GM18502 (cell line): Measurements from ENCODE around the gene LZTS2.
"Not testable (repeated sequence)": the region's sequence is repeated elsewhere in the genome, so short reads cannot be mapped to it uniquely, and the experiment has no call there.

Experiments
- ATAC-seq: cut with Tn5 transposase; IDR thresholded peaks from one replicate; pipeline ENCODE4 v1.9.1; 2021; ENCODE audit warnings: mild to moderate bottlenecking; ENCODE audit not compliant: unreplicated experiment, poor library complexity

The LZTS2 gene

DNA sequence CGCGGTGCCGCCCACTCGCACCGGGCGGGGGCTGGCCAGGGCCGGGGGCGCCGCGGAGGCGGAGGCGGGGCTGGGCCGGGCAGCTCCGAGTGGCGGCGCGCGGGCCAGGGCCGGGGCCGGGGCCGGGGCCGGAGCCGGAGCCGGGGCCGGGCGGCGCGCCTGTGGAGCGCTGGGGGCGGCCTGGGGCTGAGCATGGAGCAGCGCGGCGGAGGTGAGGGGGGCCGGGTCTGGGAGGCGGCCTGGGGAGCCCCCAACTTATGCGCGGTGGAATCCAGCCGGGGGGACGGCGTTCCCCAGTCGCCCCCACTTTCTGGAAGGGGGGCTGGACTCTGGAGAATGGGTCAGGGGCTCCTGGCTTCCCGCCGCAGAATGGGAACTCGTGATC is at the start of gene LZTS2:
Gene LZTS2 (plus strand): TSS at position 67 of the 385 bp plus-strand sequence. CDS start 2,731 bp downstream, outside the sequence.
- no peak for ATAC-seq

GRCh38 chr10:100960251-100960650 is 39.4 kb upstream of the LZTS2 start:
- ATAC-seq = no peak

DNA sequence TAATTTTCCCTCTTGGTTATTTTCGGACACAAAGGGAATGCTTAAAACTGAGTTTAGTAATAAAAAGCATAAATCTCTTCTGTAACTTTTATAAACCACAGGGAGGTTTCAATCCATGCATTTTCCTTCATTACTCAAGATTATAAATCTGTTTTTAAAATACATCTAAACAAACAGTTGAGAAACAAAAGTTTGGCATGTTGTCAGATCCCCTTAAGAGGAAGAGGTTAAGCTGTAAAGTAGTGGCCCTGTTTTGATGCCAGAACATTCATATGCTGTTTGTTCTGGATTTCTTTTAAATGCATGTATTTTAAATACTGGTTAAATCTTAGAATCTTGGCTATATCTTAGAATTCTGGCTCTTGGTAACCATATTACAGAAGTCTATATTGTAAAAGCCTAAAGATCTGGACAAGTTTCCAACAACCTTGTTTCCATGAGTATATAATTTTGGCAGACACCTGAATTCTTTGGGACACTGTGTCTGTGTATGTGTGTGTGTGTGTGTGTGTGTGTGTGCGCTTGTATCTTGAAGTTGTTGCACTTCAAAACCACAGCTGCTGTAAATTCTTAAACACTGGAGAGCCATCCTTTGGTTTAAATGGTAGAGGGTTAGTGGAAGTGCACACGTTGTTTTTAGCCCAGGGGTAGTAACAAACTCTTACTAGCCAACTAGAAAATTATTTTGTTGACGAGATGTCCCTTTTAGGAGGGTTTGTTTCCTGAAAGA is 37.1 kb upstream of the LZTS2 start:
- ATAC-seq = no peak

DNA sequence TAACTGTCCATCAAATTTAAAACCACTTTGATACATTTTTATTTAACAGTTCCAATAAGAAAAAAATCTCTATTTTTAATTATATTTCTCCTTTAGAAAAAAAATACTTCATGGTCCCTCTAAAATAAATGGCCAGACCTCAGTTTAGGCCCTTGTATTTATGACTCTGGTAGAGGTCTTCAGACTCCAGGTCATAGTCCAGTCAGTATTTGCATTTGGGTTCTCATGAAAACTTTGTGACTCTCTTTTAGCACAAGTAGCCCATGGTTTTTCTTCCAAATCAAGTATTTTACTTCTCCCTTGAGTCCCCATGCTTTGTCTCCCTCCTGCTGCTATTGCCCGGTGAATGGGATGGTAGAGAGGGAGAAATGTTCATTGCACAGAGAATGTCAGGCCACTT is 35.8 kb upstream of the LZTS2 start:
- ATAC-seq = no peak

GRCh38 chr10:100965820-100966219 is 33.8 kb upstream of the LZTS2 start:
- ATAC-seq = no peak

DNA sequence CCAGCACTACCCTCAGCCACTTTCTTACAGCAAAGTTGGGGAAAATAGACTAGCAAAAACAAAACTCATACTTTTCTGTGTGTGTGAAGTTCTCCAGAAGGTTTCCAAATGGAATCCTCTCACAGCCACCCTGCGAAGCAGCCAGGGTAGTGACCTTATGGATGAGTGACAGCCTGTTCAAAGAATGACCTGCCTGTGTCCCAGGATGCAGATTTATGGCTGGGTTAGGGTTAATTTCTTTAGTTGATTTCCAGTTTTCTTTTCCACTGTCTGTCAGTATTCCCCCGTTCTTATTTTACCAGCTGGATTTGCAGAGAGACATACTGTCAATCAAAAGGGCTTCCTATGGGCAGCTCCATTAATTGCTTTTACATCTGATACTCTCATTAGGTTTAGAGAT is 32.7 kb upstream of the LZTS2 start:
- no peak for ATAC-seq

DNA sequence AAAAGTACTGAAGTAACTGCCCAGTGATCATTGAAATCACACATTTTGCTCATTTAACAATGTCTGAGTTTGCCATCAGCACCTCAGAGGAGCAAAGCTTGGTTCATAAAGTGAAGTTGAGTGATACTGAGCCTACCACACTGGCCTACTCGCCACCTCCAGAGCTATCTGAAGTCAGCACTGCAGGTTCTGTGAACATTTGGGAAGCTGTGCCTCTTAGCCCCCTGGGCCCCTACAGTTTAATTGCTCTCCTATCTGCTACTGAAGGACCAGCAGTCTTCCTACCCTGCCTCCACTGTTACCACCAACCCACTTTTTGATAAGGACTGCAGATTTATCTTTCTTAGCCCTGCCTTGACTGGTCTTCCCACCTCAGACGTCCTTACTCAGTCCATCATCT is 32.3 kb upstream of the LZTS2 start:
- no peak for ATAC-seq

DNA sequence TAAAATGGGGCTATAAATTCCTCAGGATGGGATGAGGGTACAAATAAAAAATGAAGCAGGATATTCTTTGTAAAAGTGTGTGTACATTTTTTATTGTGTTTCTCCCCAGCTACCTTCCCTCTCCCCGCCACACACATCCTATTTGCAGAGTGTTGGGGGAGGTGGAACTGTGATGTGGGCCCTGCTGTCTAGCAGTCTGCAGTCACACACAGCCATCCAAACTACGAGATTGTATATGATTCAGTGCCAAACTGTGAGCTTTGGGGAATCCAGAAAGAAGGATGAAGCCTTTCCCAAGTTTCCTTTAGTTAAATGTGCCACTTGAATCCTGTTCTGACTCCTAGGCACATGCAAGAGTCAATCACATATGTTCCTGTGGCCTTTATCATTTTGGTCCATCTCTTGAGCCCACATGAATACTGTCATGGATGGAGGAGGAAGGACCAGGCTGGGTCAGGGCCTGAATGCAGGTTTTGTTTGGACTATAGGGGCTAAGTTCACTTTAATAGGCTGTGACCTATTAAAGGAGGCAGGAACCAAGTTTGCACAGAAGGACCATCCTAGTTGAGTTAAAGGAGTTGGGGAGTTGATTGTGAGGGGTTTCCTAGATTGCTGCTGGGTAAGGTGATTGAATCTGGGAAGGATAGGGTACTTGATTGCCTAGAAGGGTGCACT is 31.4 kb upstream of the LZTS2 start:
- no peak for ATAC-seq

DNA sequence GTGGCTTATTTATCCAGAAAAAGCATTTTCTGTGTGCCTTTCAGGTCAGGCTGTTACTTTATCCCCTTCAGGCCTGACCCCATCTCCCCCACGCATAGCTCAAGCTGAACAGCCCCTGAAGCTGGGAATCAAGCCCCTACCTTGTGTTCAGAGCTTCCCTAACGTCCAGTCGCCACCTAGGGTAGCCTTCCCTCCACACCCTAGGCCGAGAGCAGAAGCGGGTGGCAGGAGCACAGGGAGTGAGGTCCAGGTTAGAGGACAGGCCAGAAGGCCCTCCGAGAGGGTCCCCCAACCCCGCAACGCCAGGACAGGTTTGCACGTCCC is 30.8 kb upstream of the LZTS2 start:
- no peak for ATAC-seq

DNA sequence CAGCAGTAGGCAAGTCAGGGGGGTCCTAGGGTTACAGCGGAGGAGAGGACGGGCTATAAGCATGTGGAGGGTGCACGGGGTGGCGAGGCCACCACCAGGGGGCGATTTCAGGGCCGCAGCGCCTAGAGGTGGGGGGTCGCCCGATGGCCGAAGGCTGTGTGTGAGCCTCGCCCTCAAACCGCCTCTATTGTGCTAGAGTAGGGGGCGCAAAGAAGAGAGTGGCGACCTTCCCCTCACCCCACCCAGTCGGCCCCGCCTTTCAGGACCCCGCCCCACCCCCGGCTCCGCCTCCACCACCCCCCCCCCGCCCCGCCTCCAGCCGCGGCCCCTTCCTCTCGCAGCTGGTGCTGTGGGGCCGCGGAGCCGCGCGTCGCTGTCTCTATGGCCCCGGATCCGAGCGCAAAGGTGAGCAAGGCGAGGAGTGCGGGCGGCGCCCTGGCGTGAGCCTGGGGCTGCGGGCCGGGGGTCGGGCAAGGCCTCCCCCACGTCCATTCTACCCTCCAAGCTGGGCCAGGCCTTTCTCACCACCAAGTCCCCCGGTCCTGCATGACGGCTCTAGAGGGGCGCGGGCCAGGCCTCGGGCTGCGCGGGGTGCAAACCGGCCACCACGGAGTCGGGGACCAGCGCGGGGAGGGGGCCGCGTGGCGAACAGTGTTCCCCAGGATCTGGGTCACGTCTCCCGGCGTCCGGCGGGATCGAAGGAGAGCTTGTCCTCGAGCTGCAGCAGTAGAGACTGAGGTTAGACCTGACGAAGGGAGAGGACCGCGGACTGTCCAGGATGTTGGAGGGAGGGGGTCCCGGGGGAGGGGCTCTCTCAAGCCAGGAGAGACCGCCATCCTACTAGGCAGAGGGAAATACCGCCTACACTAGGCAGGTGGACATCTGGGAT is 30.2 kb upstream of the LZTS2 start, which contains the start of gene SEMA4G:
Gene SEMA4G (plus strand): TSS at position 318 of the 889 bp plus-strand sequence. CDS start 3,409 bp downstream, outside the sequence.
- no peak for ATAC-seq

DNA sequence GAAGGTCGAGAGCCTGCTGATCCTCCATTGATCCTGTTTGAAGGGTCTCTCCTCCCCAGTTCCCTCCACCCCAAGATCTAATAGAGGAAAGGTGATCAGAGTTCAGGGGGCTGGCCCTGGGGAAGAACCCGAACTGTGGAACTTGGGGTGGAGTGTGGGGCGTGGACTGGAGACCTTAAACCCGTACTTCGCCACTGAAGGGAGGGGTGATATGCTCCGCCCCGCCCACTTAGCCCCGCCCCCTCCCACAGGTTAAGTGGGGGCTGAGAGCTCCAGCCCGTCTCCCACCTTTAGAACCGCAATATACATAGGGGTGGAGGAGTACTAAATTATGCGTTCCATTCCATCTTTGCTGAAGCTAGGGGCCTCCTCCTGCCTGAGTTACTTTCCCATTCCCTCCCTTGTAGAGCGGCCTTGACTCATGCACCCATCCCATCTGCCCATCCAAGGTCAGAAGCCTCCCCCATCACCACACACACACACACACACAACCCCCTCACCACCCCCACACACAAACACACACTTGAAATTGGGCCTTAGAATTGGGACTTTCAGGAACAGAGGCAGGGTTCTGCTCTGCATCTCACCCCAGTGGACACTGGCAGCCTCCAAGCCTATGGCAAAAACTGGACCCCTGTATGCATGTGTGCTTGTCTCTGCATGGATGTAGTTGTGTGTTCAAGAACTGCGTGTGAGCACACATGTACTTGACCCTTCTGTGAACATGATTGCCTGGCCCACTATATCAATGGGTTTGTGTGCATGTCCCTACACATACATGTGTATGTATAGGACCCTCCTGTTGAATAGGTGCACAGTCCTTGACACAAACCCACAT is 29.3 kb upstream of the LZTS2 start:
- ATAC-seq = no peak

GRCh38 chr10:100970914-100971811 is 28.4 kb upstream of the LZTS2 start:
- no peak for ATAC-seq

GRCh38 chr10:100972115-100972903 is 27.3 kb upstream of the LZTS2 start:
- ATAC-seq = no peak

GRCh38 chr10:100972904-100973535 is 26.6 kb upstream of the LZTS2 start:
- no peak for ATAC-seq

DNA sequence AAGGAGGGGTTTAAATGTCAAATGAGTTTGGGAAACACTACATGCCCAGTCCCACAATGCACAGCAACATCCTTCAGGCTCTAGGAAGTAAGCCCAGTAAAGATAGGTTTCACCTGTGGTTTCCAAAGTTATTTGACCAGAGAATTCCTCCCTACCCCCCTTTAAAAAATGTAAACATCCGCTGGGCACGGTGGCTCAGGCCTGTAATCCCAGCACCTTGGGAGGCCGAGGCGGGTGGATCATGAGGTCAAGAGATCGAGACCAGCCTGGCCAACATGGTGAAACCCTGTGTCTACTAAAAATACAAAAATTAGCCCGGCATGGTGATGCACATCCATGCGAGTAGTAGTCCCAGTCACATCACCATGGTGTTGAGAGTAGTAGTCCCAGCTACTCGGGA is 24.2 kb upstream of the LZTS2 start:
- ATAC-seq = not testable (repeated sequence)

DNA sequence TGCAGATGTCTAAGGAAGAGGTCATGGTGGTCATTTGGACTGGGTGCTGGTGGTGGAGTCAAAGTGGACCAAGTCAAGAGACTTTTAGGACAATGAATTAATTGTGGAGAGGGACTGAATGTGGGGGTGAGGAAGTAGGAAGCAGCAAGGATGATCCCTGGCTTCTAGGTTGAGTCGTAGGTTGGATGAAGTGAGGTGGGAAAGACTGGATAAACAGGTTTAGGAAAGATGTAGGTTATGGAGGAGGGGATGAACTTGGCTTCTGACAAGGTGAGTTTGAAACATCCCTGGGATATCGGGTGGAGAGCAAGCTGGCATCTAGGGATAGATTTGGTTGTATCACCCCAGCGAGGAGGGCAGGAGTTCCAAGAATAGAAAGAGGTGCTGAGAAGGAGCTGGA is 22.7 kb upstream of the LZTS2 start:
- no peak for ATAC-seq

GRCh38 chr10:100977436-100977835 is 22.2 kb upstream of the LZTS2 start:
- ATAC-seq = no peak
